GM12892 (cell line): Measurements from ENCODE around the gene GTF2H4.

Source experiments
- POLR2A ChIP-seq: IDR thresholded peaks from 2 replicates; pipeline ENCODE4 v1.6.1; 2011; ENCODE audit warnings: low read depth, low read length, control low read depth
- POLR2AphosphoS5 ChIP-seq: IDR thresholded peaks from 2 replicates; pipeline ENCODE4 v1.6.1; 2011; ENCODE audit warnings: low read depth, low read length, control low read depth
- TAF1 ChIP-seq: IDR thresholded peaks from 2 replicates; pipeline ENCODE4 v1.6.1; 2011; ENCODE audit warnings: low read depth, mild to moderate bottlenecking, control low read depth, low read length, borderline replicate concordance

- TF ChIP-seq POLR2AphosphoS5 (no peak), POLR2A (no peak), TAF1 (no peak)
Measured at GRCh38 chr6:30894935-30895334, 13.1 kb upstream of the GTF2H4 start.
